NB4 (cell line): ENCODE results near the gene TJP1.
"Not testable (repeated sequence)": the region's sequence is repeated elsewhere in the genome, so short reads cannot be mapped to it uniquely, and the experiment has no call there.

Experiments used
- DNase-seq: peaks from one replicate; pipeline ENCODE4 v3.0.0; 2010; ENCODE audit warnings: low read depth
- H3K4me3 ChIP-seq: one replicate; pipeline ENCODE4 v1.5.1; 2011; ENCODE audit warnings: mild to moderate bottlenecking, low read depth, low read length, moderate library complexity
- CTCF ChIP-seq: IDR thresholded peaks from one replicate; pipeline ENCODE4 v1.5.1; 2012; ENCODE audit warnings: low read depth, low read length
- MAX ChIP-seq: IDR thresholded peaks from 2 replicates; pipeline ENCODE4 v1.6.1; 2011; ENCODE audit warnings: low read depth, low read length
- MYC ChIP-seq: IDR thresholded peaks from 2 replicates; pipeline ENCODE4 v1.6.1; 2011; ENCODE audit warnings: low read depth, low read length
- POLR2A ChIP-seq: IDR thresholded peaks from 2 replicates; pipeline ENCODE4 v1.6.1; 2011; ENCODE audit warnings: mild to moderate bottlenecking; ENCODE audit not compliant: insufficient read length; ENCODE audit errors: extremely low read depth

Gene TJP1

GRCh38 chr15:29820394-29821154 is 1.7 kb downstream of the TJP1 start:
- TF ChIP-seq POLR2A (no peak), MAX (no peak), MYC (no peak), CTCF (no peak)
- H3K4me3 ChIP-seq, result no peak overlapping the region
- no peak for DNase-seq

- DNase-seq, result no peak
- TF ChIP-seq MAX (no peak), CTCF (no peak), MYC (no peak), POLR2A (no peak)
- no peak overlapping the region for H3K4me3 ChIP-seq
Measured at GRCh38 chr15:29819979-29820378, 2.3 kb downstream of the TJP1 start.

- no peak overlapping the region for H3K4me3 ChIP-seq
- no peak for TF ChIP-seq CTCF
- no peak for TF ChIP-seq MAX
- TF ChIP-seq POLR2A, result no peak
- no peak for TF ChIP-seq MYC
- no peak for DNase-seq
Measured at GRCh38 chr15:29818141-29818540, 4.1 kb downstream of the TJP1 start.

- not testable (repeated sequence) for DNase-seq, H3K4me3 ChIP-seq
Measured at GRCh38 chr15:29817455-29817854, 4.8 kb downstream of the TJP1 start.

GRCh38 chr15:29815000-29815710 is 7.1 kb downstream of the TJP1 start:
- TF ChIP-seq CTCF (no peak), POLR2A (no peak), MYC (no peak), MAX (no peak)
- DNase-seq, result no peak
- H3K4me3 ChIP-seq, result no peak overlapping the region

GRCh38 chr15:29813009-29813408 is 9.3 kb downstream of the TJP1 start:
- DNase-seq, result no peak
- H3K4me3 ChIP-seq, result no peak overlapping the region
- TF ChIP-seq POLR2A, result no peak
- no peak for TF ChIP-seq MYC
- no peak for TF ChIP-seq MAX
- no peak for TF ChIP-seq CTCF
